ENCODE results near the gene CXXC1. TPM values are rescaled to one million over a fixed set of nuclear protein-coding genes. Genes with fewer than 3 reads are reported as not detected.

The CXXC1 gene
- total and polyA plus RNA-seq, 2 experiments from 2014 or later: 37.9 to 39.2 TPM

DNA sequence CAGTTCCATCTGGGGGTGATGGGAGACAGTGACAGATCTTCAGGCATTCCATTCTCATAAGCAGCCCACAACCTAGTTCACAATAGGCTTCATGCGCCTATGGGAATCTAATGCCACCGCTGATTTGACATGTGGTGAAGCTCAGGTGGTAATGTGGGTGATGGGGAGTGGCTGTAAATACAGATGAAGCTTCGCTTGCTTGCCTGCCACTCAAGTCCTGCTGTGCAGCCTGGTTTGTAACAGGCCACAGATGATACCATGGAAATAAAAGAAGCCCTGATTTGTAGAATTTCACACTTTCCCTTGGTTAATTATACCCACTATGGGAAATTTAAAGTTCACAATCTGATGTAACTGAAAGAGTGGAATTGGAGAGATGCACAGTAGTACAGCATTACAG lies 40.5 kb upstream of the CXXC1 start:
- in situ Hi-C loops (cut with MboI): no loop called here

DNA sequence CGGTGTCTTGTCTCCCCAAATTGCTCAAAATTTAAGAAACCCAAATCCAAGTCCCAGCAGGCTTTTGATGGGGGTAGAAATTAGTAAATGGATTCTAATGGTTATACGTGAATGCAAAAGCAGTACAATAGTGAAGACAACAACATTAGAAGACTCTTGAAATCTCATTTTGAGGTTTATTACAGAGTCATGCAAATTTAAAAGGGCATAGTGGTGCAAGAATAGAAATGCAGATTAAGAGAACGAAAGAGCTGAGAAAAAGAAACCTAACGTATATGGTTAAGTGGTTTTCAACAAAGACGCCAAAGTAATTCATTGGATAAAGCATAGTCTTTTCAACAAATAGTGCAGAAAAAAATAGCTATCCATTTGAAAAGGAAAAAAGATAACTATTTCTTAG lies 33.2 kb upstream of the CXXC1 start:
- in situ Hi-C loops (cut with MboI): no loop called here
- Histone ChIP-seq H3K4me1 (ENCODE audit: insufficient read depth) (no peaks in the 10 kb centered on the region), H3K27me3 (replicated peaks; ENCODE audit: insufficient read depth) (peaks cover 8% of the 10 kb centered on the region; the same call in 1 of the 2 replicates), H3K9me2 (ENCODE audit: insufficient read depth) (no peaks in the 10 kb centered on the region), H3K9me3 (ENCODE audit: low read depth) (no peaks in the 10 kb centered on the region), H3K4me2 (ENCODE audit: unreplicated experiment) (no peak overlapping the region), H3K36me3 (ENCODE audit: low read depth) (no peaks in the 10 kb centered on the region), H2AFZ (no peak overlapping the region), H3F3A (ENCODE audit: insufficient read depth) (no peaks in the 10 kb centered on the region), H3K9ac (no peak overlapping the region), H3K4me3 (no peak overlapping the region), H3K79me2 (ENCODE audit: insufficient read depth) (no peaks in the 10 kb centered on the region), H4K20me1 (ENCODE audit: insufficient read depth) (no peaks in the 10 kb centered on the region), H3K27ac (no peak overlapping the region)
- TF ChIP-seq EZH2 (IDR thresholded peaks at IDR 0.05; ENCODE audit: insufficient read depth, poor library complexity, severe bottlenecking) (no peak), EZH2phosphoT487 (IDR thresholded peaks at IDR 0.05; ENCODE audit: insufficient read depth, low read depth) (no peak)
- no peak for DNase-seq
- WGBS, 2 experiments (ENCODE audit: low coverage in 1 of 2, low lambda C conversion rate in 2 of 2, missing lambda C conversion rate in 2 of 2): 46 to 47% methylated on average over 5 of the region's 5 CpGs

More for the DNA sequence above, 40.5 kb upstream of the CXXC1 start:
- Histone ChIP-seq H3K9me3 (ENCODE audit: low read depth) (no peaks in the 10 kb centered on the region), H3K27me3 (replicated peaks; ENCODE audit: insufficient read depth) (no peaks in the 10 kb centered on the region), H4K20me1 (ENCODE audit: insufficient read depth) (no peaks in the 10 kb centered on the region), H3K9me2 (ENCODE audit: insufficient read depth) (no peaks in the 10 kb centered on the region), H3K4me3 (no peak overlapping the region), H3K9ac (no peak overlapping the region), H2AFZ (no peak overlapping the region), H3K4me2 (ENCODE audit: unreplicated experiment) (no peak overlapping the region), H3F3A (ENCODE audit: insufficient read depth) (no peaks in the 10 kb centered on the region), H3K27ac (no peak overlapping the region), H3K79me2 (ENCODE audit: insufficient read depth) (no peaks in the 10 kb centered on the region), H3K4me1 (ENCODE audit: insufficient read depth) (no peaks in the 10 kb centered on the region), H3K36me3 (ENCODE audit: low read depth) (no peaks in the 10 kb centered on the region)
- no peak for TF ChIP-seq EZH2 (IDR thresholded peaks at IDR 0.05; ENCODE audit: insufficient read depth, poor library complexity, severe bottlenecking)
- no peak for TF ChIP-seq EZH2phosphoT487 (IDR thresholded peaks at IDR 0.05; ENCODE audit: insufficient read depth, low read depth)
- 31 to 35% methylated on average over 3 of the region's 3 CpGs for WGBS, 2 experiments (ENCODE audit: low coverage in 1 of 2, low lambda C conversion rate in 2 of 2, missing lambda C conversion rate in 2 of 2)
- no peak for DNase-seq

DNA sequence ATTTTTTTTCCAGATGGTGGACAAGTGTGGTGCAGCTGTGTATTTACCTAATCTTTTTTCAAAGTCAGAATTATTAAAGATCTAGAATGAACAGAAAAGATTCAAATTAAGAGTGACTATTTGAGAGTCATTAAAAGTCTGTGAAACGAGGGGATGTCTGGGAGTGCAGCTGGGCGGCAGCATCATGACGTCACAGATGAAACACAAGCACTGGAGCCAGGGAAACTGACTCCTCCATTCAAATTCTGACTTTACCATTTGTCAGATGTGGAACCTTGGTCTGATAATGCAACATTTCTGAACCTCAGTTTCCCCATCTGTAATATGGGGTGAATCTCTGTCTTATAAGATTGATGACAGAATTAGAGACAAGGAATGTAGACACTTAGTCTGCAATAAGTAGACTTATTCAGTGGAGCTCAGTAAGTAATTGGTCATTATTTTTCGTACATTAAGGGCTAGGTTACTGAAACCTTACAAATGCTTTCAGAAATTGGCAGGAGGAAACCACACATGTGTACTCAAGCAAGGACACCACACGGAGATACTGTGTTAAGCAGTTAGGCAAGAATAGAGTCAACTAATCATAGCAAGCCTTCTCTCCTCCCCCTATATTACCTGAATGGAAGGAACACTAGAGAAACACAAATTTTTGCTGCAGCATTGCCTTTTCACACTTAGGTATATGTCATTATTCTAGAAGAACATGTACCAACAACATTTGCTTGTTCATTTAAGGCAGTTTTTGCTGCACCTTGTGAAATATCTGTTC lies 27.8 kb upstream of the CXXC1 start:
- no peak overlapping the region for H3K4me2 ChIP-seq (ENCODE audit: unreplicated experiment)
- no peak for DNase-seq
- TF ChIP-seq EZH2phosphoT487 (IDR thresholded peaks at IDR 0.05; ENCODE audit: insufficient read depth, low read depth): no peak
- TF ChIP-seq EZH2 (IDR thresholded peaks at IDR 0.05; ENCODE audit: insufficient read depth, poor library complexity, severe bottlenecking): no peak
- peaks cover 8% of the 10 kb centered on the region; the same call in 1 of the 2 replicates for H3K27me3 ChIP-seq (replicated peaks; ENCODE audit: insufficient read depth)
- H3K79me2 ChIP-seq (ENCODE audit: insufficient read depth): no peaks in the 10 kb centered on the region
- no peaks in the 10 kb centered on the region for H3K36me3 ChIP-seq (ENCODE audit: low read depth)
- H3K9me3 ChIP-seq (ENCODE audit: low read depth): no peaks in the 10 kb centered on the region
- no peak overlapping the region for H2AFZ ChIP-seq
- H3F3A ChIP-seq (ENCODE audit: insufficient read depth): no peaks in the 10 kb centered on the region
- no peak overlapping the region for H3K9ac ChIP-seq
- H3K4me3 ChIP-seq: no peak overlapping the region
- no peak overlapping the region for H3K27ac ChIP-seq
- in situ Hi-C loops (cut with MboI): no loop called here
- no peaks in the 10 kb centered on the region for H3K4me1 ChIP-seq (ENCODE audit: insufficient read depth)
- no peaks in the 10 kb centered on the region for H3K9me2 ChIP-seq (ENCODE audit: insufficient read depth)
- WGBS, 2 experiments (ENCODE audit: low coverage in 1 of 2, low lambda C conversion rate in 2 of 2, missing lambda C conversion rate in 2 of 2): 4 to 5% methylated on average over 5 of the region's 5 CpGs
- no peaks in the 10 kb centered on the region for H4K20me1 ChIP-seq (ENCODE audit: insufficient read depth)

DNA sequence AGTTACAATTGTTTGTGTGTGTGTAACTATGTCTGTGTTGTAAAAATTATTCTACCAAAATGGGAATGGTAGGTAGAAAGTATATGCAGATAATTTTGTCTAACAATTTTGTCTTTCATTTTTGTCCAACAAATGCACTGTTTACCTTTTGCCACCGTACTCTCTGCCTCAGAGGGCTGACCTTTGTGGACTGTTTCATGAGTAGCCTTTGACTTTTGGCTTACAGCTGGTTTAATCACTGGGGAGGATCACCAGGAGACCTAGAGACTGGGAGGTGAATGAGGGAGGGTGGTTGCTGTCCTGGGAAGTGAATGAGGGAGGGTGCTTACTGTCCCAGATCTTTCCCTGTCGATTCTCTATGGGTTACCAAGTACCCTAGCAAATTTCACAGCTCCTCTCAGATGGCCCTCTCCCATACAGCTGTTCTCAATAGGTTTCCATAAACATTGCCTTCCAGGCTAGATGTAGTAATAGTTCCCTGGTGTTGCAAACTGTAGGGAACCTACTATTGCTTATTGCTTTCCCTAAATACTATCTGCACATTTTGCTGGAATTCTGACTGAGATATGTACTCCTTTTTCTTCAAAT lies 26.5 kb upstream of the CXXC1 start:
- WGBS, 2 experiments (ENCODE audit: low coverage in 1 of 2, low lambda C conversion rate in 2 of 2, missing lambda C conversion rate in 2 of 2): 9 to 23% methylated on average over 2 of the region's 2 CpGs

More for the DNA sequence above, 26.5 kb upstream of the CXXC1 start:
- Histone ChIP-seq H3K9me3 (ENCODE audit: low read depth) (no peaks in the 10 kb centered on the region), H3K4me2 (ENCODE audit: unreplicated experiment) (no peak overlapping the region), H3K36me3 (ENCODE audit: low read depth) (no peaks in the 10 kb centered on the region), H3K9ac (no peak overlapping the region), H3K4me3 (no peak overlapping the region), H3K4me1 (ENCODE audit: insufficient read depth) (no peaks in the 10 kb centered on the region), H3K79me2 (ENCODE audit: insufficient read depth) (no peaks in the 10 kb centered on the region), H3F3A (ENCODE audit: insufficient read depth) (no peaks in the 10 kb centered on the region), H4K20me1 (ENCODE audit: insufficient read depth) (no peaks in the 10 kb centered on the region), H3K27ac (no peak overlapping the region), H3K9me2 (ENCODE audit: insufficient read depth) (no peaks in the 10 kb centered on the region), H3K27me3 (replicated peaks; ENCODE audit: insufficient read depth) (peaks cover 8% of the 10 kb centered on the region; the same call in 1 of the 2 replicates), H2AFZ (no peak overlapping the region)
- DNase-seq: no peak
- in situ Hi-C loops (cut with MboI): no loop called here
- no peak for TF ChIP-seq EZH2 (IDR thresholded peaks at IDR 0.05; ENCODE audit: insufficient read depth, poor library complexity, severe bottlenecking)
- TF ChIP-seq EZH2phosphoT487 (IDR thresholded peaks at IDR 0.05; ENCODE audit: insufficient read depth, low read depth): no peak

All from GM23248 (cell line).